HG03354 (cell line): ENCODE measurements around the gene CRTAC1.

Source experiments
- ATAC-seq: cut with Tn5 transposase; IDR thresholded peaks from one replicate; pipeline ENCODE4 v1.9.1; 2021; ENCODE audit warnings: mild to moderate bottlenecking; ENCODE audit not compliant: unreplicated experiment, poor library complexity, severe bottlenecking

CRTAC1 gene

GRCh38 chr10:97907211-97907610 is 123.2 kb downstream of the CRTAC1 start:
- ATAC-seq, result no peak

- ATAC-seq, result no peak
Observed at GRCh38 chr10:97905276-97905675, 125.1 kb downstream of the CRTAC1 start.

GRCh38 chr10:97904576-97904975 is 125.8 kb downstream of the CRTAC1 start:
- ATAC-seq, result no peak

GRCh38 chr10:97904018-97904381 is 126.4 kb downstream of the CRTAC1 start:
- no peak for ATAC-seq

- no peak for ATAC-seq
Observed at GRCh38 chr10:97903128-97904017, 127.0 kb downstream of the CRTAC1 start.

- ATAC-seq, result no peak
Observed at GRCh38 chr10:97901381-97901780, 129.0 kb downstream of the CRTAC1 start.

GRCh38 chr10:97898429-97898828 is 132.0 kb downstream of the CRTAC1 start:
- ATAC-seq, result no peak

- ATAC-seq, result no peak
Observed at GRCh38 chr10:97896756-97897358, 133.6 kb downstream of the CRTAC1 start.

- ATAC-seq, result no peak
Observed at GRCh38 chr10:97895915-97896314, 134.5 kb downstream of the CRTAC1 start.

GRCh38 chr10:97895084-97895483 is 135.3 kb downstream of the CRTAC1 start:
- no peak for ATAC-seq

GRCh38 chr10:97894092-97894491 is 136.3 kb downstream of the CRTAC1 start:
- no peak for ATAC-seq

GRCh38 chr10:97892939-97893338 is 137.5 kb downstream of the CRTAC1 start:
- ATAC-seq, result no peak

GRCh38 chr10:97892506-97892905 is 137.9 kb downstream of the CRTAC1 start:
- no peak for ATAC-seq

GRCh38 chr10:97891497-97892167 is 138.8 kb downstream of the CRTAC1 start:
- ATAC-seq, result no peak

GRCh38 chr10:97889461-97890265 is 140.8 kb downstream of the CRTAC1 start:
- no peak for ATAC-seq

- ATAC-seq, result no peak
Observed at GRCh38 chr10:97888641-97889262, 141.7 kb downstream of the CRTAC1 start.

- ATAC-seq, result no peak
Observed at GRCh38 chr10:97888134-97888533, 142.3 kb downstream of the CRTAC1 start.

GRCh38 chr10:97887399-97887798 is 143.0 kb downstream of the CRTAC1 start:
- ATAC-seq, result no peak

GRCh38 chr10:97886286-97886685 is 144.1 kb downstream of the CRTAC1 start:
- ATAC-seq, result no peak

GRCh38 chr10:97883092-97883485 is 147.3 kb downstream of the CRTAC1 start:
- ATAC-seq, result no peak
